COLO668 (cell line): Measurements from ENCODE around the gene RLBP1.
"Not testable (repeated sequence)": the region's sequence is repeated elsewhere in the genome, so short reads cannot be mapped to it uniquely, and the experiment has no call there.

Source experiments
- DNase-seq: peaks from one replicate; lab custom pipeline; 2025; ENCODE audit not compliant: unreplicated experiment; lab: John Stamatoyannopoulos, UW

Gene RLBP1

GRCh38 chr15:89221543-89221942 is at the start of gene RLBP1:
RLBP1 (minus strand) TSS chr15:89221579; CDS start chr15:89218975, 2,604 bp downstream.
- no peak for DNase-seq

- not testable (repeated sequence) for DNase-seq
Observed at GRCh38 chr15:89250142-89250541, 28.8 kb upstream of the RLBP1 start.

- no peak for DNase-seq
Observed at GRCh38 chr15:89248584-89248983, 27.2 kb upstream of the RLBP1 start.

GRCh38 chr15:89247446-89247845 is 26.1 kb upstream of the RLBP1 start:
- DNase-seq: no peak

- no peak for DNase-seq
Observed at GRCh38 chr15:89244574-89244903, 23.2 kb upstream of the RLBP1 start.

DNA sequence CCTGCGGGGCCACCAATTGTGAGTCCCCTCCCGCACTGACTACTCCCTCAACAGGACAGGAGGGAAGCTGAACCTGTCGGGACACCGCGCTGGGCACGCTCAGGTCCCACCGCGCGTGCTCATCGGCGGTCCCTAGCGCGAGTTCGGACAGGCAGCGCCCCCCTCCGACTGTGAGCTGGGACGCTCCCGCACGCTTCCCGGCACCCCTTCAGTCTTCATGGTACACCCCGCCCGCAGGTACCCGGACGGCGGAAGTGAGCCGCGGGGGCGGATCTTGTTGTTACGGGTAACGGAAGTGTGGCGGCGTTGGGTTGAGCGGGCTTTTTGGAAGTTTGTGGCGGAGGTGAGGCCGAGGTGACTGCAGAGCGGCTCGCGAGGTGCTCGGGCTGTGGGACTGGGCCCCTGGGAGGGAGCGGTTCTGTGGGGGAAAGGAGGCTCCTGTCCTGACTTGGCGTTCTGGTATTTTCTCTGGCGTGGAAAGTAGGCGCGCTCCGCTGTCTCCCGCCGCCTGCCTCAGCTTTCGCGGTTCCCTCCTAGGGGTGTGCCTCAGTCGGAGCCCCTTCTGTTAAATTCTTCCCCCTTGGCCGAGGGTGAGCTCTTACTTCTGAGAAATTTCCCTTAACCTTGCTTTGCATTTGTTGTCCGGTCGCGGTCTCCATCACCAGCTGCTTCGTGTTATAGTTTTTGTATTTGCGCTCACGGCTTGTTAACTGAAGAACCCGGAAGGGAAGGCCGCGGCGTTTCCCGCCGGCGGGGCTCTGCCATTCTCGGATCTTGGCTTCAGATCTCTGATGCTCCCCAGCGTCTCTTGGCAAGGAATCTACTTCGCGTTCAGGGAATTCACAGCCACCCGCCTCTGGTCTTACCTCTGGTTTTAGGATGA is 22.6 kb upstream of the RLBP1 start, which contains the start of gene FANCI:
Gene FANCI (plus strand): TSS at position 289 of the 883 bp plus-strand sequence. CDS start 3,669 bp downstream, outside the sequence.
- DNase-seq: peak; percentile 95

DNA sequence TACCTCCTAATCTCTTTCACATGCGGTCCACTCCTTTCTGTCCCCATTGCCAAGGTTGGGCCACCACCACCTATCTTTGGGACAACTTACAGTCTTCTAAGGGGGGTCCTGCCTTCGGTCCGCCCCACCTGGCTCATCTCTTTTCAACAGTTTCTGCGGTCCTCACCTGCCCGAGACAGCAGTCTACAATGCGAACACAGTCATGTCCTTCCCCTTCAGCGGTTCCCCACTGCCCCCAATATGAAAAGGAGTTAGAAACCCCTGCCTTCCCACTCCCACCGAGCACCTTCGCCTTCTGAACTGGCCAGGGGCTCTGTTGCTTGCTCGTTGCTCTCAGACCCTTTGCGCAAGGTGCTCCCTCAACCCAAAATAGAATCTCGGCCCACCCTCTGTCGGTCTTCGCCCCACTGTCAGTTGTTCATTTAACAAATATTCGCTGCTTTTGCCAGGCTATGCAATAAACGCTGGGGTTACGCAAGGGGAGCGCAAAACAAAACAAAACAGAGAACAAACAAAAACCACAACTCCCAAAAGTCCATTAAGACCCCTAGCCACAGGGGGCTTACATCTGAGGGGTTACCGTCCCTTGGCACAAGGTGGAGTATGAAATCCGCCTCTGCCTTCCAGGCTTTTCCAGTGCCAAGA is 21.8 kb upstream of the RLBP1 start:
- no peak for DNase-seq

GRCh38 chr15:89239883-89240810 is 18.8 kb upstream of the RLBP1 start:
- not testable (repeated sequence) for DNase-seq

DNA sequence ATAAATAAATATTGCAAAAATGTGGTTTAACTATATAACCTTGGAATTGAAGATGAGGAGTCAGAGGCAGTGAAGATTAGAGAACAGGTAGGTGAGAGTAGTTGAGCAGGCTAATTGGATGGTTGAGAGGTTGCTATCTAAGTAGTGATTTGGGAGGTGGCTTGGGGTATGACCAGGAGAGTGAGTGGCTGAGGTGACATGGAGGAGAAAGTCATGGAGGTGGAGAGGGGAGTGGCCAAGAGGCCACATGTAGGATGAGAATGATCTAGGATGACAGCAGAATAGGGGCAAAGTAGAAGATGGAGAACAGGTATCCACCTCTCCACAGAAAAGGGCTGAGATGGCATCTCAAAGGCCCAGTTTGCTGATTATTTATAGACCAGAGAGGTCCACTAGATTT is 10.5 kb upstream of the RLBP1 start:
- DNase-seq: no peak

DNA sequence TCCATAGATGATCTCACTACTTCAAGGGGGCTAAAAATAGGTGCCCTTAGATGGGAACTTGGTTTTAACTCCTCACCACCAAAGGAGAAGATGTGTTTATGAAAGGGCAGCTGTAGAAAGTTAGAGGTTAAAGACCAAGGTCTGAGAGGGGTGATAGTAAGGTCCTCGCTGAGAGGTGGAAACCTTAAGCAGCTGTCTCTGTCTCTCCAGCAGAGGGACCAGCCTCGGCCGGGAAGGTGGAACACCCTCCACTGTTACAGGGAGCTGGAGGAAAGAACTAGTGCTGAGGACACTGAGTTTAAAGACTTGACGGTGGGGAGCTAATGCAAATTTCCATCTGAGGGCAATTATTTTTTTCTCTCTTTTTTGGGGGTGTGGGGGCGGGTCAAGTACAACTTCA is 8.9 kb upstream of the RLBP1 start:
- no peak for DNase-seq

DNA sequence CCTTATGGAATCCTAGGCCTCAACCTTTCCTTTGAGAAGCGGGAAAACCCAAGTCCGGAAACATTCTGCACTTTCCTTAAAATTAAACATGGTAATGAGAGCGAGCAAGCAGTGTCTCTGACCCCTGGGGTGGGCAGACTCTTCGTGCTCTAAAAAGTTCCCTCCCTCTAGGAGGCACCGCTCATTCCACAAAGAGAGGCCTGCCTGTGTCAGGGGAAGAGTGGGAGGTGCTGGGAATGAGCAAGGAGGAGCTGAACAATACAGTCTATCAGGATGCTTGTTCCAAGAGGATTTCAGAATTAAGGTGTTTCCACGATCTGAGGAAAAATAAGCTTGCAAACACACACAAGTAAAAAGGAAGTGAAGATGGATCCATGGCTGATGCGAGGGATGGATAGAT is 6.0 kb upstream of the RLBP1 start:
- DNase-seq: no peak

DNA sequence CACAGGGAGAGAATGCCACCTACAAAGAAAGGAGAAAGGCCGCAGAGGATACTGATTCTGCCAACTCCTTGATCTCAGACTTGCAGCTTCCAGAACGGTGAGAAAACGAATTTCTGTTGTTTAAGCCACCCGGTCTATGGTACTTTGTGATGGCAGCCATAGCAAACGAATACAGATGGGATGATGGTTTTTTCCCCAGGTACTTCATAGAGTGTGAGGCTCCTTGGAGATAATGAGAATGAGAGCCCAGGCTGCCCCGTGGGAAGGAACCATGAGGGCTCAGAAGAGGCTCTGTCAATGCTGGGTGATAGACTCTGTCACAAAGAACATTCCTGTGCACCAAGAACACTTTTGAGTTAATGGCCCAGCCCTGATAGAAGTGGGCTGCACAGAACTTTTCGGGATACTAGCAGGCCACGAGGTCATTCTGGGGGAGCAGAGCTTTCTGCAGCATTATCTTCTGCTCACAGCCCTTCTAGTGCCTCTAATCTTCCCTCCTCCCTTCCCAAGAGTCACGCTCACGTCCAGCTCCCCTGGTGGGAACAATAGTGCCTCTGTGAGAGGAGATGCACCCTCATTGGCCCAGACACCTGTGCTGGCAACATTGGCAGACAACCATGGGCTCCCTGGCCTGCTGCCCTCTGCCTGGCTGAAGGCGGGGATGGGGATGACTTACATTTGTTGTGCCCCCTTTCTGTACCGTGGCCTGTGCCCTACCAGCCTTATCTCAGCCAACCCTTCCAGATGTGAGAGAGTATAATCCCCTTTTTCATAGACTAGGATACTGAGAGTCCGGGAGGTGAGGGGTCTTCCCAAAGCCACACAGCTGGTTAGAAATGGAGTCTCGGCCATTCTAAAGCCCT is 5.2 kb upstream of the RLBP1 start:
- DNase-seq: no peak

DNA sequence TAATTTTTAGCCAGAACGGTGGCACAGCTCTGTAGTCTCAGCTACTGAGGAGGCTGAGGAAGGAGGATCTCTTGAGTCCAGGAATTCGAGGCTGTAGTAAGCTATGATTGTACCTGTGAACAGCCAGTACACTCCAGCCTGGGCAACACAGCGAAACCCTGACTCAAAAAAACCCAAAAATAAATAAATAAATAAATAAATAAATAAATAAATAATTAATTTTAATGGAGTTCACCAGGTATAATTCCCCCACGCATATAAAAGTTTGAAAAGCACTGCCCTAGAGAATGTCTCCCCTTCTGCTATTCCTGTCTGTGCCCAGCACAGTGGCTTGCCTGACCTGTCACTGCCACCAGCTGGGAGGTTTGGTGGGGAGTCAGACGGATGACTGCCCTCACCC is 4.2 kb upstream of the RLBP1 start:
- DNase-seq: no peak

DNA sequence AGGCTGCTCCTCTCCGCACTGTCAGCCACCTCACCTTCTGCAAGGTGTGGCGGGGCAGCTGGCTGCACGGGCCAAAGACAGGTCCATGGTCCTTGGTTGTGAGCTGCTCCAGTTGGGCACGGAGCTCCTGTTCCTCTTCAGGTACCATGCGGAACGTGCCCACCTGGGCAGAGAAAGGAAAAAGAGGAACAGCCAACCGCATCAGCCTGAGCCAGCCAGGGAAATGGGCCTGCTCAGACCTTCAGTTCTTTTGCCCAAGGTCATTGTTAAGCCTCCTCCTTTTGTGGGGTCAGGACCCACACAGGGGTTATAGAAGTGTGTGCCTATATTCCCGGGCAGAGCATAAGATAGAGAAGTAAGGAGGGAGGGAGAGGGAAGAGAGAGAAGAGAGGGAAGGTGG is 2.8 kb downstream of the RLBP1 start:
- no peak for DNase-seq

DNA sequence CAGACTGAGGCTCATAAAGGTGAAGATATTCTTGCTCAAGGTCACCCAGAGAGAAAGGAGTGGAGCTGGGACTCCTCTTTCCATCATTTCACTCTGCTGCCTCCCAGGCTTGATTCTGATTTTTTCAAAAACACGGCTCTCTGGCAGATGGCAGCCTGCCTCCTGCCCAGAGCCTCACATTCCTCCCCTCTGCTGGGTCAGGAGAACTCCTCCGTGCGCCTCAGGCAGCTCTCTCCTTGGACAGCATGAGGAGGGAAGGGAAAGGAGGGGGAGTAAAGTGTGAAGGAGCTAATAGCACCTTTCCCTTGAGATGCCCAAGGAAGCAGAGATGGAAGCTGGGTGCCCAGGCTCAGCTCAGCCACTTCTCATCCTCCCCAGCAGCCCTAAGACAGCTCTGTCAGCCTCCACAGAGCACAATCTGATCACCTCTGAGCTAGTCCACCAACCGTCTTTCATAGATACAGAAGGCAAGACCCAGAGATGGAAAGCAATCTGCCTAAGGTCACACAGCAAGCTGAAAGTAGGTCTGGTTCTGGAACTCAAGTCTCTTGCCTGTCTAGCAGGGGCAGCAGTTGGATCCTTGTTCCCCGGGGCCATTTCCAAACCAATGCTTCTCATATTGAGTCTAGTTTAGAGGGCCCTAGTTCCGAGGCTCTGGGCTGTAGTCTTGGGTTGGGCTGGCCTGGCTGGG is 3.5 kb downstream of the RLBP1 start:
- no peak for DNase-seq

DNA sequence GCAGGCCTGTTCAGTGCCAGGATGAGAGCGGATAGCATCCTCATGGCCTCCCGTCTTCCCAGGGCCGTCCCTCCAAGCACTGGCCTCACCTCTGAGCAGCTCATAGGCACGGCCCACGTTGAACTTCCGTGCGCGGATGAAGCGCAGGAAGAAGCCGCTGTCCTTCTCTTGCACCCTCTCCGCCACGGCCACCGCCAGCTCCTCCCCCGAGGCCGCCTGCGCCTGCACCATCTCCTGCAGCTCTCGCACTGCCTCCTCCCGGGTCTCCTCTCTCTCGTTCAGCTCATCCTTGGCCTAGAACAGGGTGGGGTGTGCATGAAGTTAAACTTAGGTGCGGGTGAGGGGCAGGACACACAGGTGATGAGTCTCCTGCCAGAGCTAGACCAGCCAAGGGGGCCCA is 4.3 kb downstream of the RLBP1 start:
- no peak for DNase-seq

GRCh38 chr15:89215627-89216026 is 5.8 kb downstream of the RLBP1 start:
- no peak for DNase-seq

DNA sequence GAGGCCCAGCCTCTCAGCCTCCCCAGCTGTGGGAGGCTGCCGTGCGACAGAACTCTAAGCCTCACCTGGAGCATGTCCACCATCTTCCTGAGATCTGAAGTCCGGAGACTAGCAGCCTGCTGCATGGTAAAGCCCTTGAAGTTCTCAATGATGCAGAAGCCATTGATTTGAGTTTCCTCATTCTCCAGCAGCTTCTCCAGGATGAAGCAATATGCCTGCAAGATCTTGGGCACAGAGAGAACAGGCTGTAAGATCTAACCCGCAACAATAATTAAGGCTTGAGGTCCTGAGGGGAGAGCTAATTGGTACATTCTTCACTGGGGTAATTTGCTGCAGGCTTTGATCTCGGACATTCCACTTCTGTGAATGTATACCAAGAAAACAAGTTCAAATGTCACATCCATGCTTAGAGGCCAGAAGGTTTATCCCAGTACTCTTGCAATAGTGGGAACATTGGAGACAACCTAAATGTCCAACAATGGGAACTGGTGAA is 9.7 kb downstream of the RLBP1 start:
- no peak for DNase-seq

DNA sequence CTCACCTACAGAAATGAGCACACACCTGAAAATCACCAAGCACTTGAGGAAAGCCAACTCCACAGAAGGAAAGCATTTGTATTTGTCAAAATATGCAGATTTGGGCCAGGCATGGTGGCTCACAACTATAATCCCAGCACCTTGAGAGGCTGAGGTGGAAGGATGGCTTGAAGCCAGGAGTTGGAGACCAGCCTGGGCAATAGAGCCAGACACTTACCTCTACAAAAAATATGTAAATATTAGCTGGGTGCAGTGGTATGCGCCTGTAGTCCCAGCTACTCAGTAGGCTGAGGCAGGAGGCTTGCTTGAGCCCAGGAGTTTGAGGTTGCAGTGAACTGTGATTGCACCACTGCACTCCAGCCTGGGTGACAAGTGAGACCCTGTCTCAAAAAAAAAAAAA is 12.3 kb downstream of the RLBP1 start:
- no peak for DNase-seq

DNA sequence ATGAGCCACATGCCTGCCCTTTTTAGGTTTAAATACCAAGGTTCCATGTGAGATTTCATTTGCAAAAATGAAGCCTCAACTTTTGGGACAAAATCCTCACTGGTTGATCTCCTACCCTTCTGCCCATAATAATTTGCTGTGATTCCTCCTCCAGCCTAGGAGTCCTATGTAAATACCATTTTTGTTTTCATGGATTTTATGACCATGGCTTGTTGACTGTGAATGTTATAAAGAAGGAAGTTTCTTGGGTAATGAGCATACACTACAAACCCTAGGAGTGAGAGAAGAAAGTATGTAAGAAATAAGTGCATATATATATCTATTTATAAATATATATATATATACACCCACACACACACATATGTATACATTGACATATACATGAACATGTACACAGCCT is 13.1 kb downstream of the RLBP1 start:
- DNase-seq: no peak
